ENCODE measurements around the gene CALML3. TPM values are rescaled to one million over a fixed set of nuclear protein-coding genes. Genes with fewer than 3 reads are reported as not detected.

The CALML3 gene
- total and polyA plus RNA-seq, 2 of the 8 experiments (the other 6 are each of a cell fraction or from before 2014, with no cell fraction given) = not detected

- Histone ChIP-seq H3K79me1 (ENCODE audit: low read depth, low read length) (no peaks in the 10 kb centered on the region), H3K4me2 (ENCODE audit: insufficient read depth in 1 of 2, low read depth in 2 of 2, low read length in 2 of 2) (no peak overlapping the region), H3K79me2 (ENCODE audit: control insufficient read depth in 1 of 2, insufficient read depth in 2 of 2, low read length in 2 of 2) (no peaks in the 10 kb centered on the region), H2BK15ac (ENCODE audit: low read length) (no peak overlapping the region), H4K8ac (ENCODE audit: extremely low read depth, insufficient read depth, low read length) (peak overlapping the region; percentile 40), H3K27ac (ENCODE audit: low read depth, low read length) (no peak overlapping the region), H3K9me3 (ENCODE audit: insufficient read depth in 2 of 2, low read depth in 1 of 2, low read length in 1 of 2) (no peaks in the 10 kb centered on the region), H3K4me1 (replicated peaks in 1 of 4; ENCODE audit: control insufficient read depth in 3 of 4, insufficient read depth in 4 of 4, low read length in 3 of 4) (peaks cover 0 to 4% (median 1%) of the 10 kb centered on the region in 4 experiments; a peak in 5 of 7 replicates), H3K27me3 (replicated peaks in 1 of 4; ENCODE audit: control insufficient read depth in 3 of 4, extremely low read depth in 1 of 4, insufficient read depth in 3 of 4, low read length in 3 of 4) (no peaks in the 10 kb centered on the region), H3K36me3 (ENCODE audit: control insufficient read depth in 2 of 4, insufficient read depth in 4 of 4, low read length in 3 of 4) (no peaks in the 10 kb centered on the region), H2BK120ac (replicated peaks; ENCODE audit: low read depth, low read length) (no peak overlapping the region), H4K20me1 (replicated peaks in 1 of 2; ENCODE audit: control insufficient read depth in 1 of 2, insufficient read depth in 2 of 2, low read length in 2 of 2) (no peaks in the 10 kb centered on the region), H3K9ac (replicated peaks in 1 of 4; ENCODE audit: extremely low read depth in 1 of 4, low read depth in 3 of 4, low read length in 3 of 4) (no peak overlapping the region), H3K4me3 (ENCODE audit: extremely low read depth in 1 of 4, insufficient read depth in 2 of 4, low read depth in 3 of 4, low read length in 4 of 4) (no peak overlapping the region), H2AFZ (ENCODE audit: low read length) (no peak overlapping the region), H2AK5ac (ENCODE audit: low read depth, low read length) (no peak overlapping the region), H2BK5ac (ENCODE audit: low read depth, low read length) (no peak overlapping the region), H3K4ac (replicated peaks; ENCODE audit: insufficient read length, low read depth, low read length) (no peak overlapping the region), H3K18ac (ENCODE audit: extremely low read depth, low read length) (no peak overlapping the region), H4K91ac (replicated peaks; ENCODE audit: insufficient read length, low read length) (peak overlapping the region; percentile 56), H2BK20ac (ENCODE audit: low read length) (no peak overlapping the region), H2BK12ac (ENCODE audit: low read depth, low read length) (peak overlapping the region; percentile 27; the same call in 1 of the 2 replicates), H3K14ac (ENCODE audit: insufficient read length) (no peak overlapping the region), H4K5ac (ENCODE audit: insufficient read length, low read depth, low read length) (no peak overlapping the region), H3K23ac (ENCODE audit: insufficient read length) (no peak overlapping the region), H3K56ac (replicated peaks; ENCODE audit: insufficient read length, low read depth, low read length) (no peak overlapping the region), H3K23me2 (ENCODE audit: low read depth, low read length) (no peaks in the 10 kb centered on the region)
- FAIRE-seq (no peak), DNase-seq (ENCODE audit: low read depth in 1 of 2, low spot score in 2 of 2) (no peak)
- ChIA-PET CTCF (ENCODE audit: partially characterized antibody) (interaction anchor here (0.9 to 1.2 kb wide), 2 partner anchors 11 to 62 kb away, joined by 3 read pairs; no protein-coding TSS in a partner anchor), POLR2A (ENCODE audit: partially characterized antibody) (no interaction called here)
- TF ChIP-seq POLR2A (IDR thresholded peaks at IDR 0.05; ENCODE audit: control extremely low read depth in 1 of 2, low read depth in 2 of 2, low read length in 2 of 2) = no peak
- TF ChIP-seq ASH2L (IDR thresholded peaks at IDR 0.05; ENCODE audit: low read length) = no peak
- no peak for TF ChIP-seq KDM1A (IDR thresholded peaks at IDR 0.05; ENCODE audit: borderline replicate concordance, low read length)
- 91% methylated on average over 26 of the region's 28 CpGs; no CpG with 5 or more reads in 1 of the 2 experiments for WGBS, 2 experiments (ENCODE audit: extremely low coverage in 1 of 2, insufficient coverage in 1 of 2, insufficient read length in 1 of 2, insufficient replicate concordance in 2 of 2, low coverage in 1 of 2, low lambda C conversion rate in 2 of 2, missing lambda C conversion rate in 1 of 2)
Observed at GRCh38 chr10:5560817-5561703, 36.3 kb downstream of the CALML3 start.

Measured in H1 (cell line).